GM12872 (cell line): Measurements from ENCODE around the gene THSD8.

Experiments
- TF ChIP-seq, protein P1 (sequence below): IDR thresholded peaks from 3 replicates; pipeline ENCODE4 v1.5.1; 2011; ENCODE audit warnings: low read depth, mild to moderate bottlenecking, low read length, moderate library complexity; ENCODE audit not compliant: insufficient read depth

The THSD8 gene

DNA sequence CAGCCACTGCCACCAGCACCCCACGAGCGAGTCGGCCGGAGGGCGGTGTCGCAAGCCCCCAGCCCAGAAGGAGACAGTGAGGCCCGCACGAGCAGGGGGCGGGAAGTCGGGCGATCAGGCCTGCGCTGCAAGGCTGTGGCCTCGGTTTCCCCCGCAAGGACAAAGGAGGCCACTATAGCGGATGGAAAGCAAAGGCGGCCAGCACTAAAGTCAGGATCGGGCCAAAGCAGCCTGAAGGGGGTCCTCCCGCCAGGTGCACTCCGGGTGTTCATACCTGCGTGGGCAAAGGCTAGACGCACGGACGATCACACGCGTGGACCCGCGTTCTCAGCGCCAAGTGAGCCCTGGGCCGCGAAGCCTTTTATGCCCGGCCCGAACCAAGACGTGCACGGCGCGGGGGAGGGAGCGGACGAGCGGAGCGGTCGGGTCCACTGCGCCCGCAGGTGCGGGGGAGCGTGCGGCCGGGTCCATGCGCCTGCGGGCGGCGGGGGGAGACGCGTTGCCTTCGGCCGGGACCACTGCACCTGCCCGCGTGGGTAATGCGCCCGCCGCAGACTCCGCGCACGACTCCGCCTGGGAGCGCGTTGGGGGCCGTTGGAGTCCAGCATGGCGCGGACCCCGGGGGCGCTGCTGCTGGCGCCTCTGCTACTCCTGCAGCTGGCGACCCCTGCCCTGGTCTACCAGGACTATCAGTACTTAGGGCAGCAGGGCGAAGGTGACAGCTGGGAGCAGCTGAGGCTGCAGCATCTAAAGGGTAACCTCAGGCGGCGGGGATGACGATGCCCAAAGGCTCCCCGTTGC, at the start of gene THSD8, which contains the start of gene PRDX2:
TSS of gene THSD8 (plus strand) at position 604 of the 801 bp plus-strand sequence. CDS start at position 607, 3 bp downstream.
TSS of gene PRDX2 (minus strand) at position 335 of the 801 bp plus-strand sequence. CDS start 539 bp downstream, outside the sequence.
- TF ChIP-seq, protein P1, sequence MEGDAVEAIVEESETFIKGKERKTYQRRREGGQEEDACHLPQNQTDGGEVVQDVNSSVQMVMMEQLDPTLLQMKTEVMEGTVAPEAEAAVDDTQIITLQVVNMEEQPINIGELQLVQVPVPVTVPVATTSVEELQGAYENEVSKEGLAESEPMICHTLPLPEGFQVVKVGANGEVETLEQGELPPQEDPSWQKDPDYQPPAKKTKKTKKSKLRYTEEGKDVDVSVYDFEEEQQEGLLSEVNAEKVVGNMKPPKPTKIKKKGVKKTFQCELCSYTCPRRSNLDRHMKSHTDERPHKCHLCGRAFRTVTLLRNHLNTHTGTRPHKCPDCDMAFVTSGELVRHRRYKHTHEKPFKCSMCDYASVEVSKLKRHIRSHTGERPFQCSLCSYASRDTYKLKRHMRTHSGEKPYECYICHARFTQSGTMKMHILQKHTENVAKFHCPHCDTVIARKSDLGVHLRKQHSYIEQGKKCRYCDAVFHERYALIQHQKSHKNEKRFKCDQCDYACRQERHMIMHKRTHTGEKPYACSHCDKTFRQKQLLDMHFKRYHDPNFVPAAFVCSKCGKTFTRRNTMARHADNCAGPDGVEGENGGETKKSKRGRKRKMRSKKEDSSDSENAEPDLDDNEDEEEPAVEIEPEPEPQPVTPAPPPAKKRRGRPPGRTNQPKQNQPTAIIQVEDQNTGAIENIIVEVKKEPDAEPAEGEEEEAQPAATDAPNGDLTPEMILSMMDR: no peak

DNA sequence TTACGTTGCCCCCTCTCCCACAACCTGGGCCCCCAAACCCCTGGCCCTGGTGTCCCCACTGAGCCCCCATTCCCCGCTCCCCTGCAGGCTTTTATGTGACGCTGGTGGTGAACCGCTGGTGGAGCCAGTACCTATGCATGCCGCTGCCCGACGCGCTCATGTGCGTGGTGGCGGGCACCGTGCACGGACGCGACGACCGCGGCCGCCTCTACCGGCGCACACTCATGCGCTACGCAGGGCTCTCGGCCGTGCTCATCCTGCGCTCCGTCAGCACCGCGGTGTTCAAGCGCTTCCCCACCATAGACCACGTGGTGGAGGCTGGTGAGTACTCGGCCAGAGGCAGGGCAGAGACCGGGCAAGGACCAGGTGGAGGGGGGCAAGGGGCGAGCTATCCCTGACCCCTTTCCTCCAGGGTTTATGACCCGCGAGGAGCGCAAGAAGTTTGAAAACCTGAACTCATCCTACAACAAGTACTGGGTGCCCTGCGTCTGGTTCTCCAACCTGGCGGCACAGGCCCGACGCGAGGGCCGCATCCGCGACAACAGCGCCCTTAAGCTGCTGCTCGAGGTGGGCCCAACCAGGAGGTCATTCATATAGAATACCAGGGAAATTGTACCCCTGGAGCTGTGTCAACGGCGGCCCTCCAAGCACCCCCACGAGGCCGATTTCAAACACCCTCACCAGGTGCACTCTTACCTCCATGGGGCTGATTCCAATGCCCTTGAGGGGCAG, 47.2 kb upstream of the THSD8 start:
- TF ChIP-seq, protein P1: no peak

DNA sequence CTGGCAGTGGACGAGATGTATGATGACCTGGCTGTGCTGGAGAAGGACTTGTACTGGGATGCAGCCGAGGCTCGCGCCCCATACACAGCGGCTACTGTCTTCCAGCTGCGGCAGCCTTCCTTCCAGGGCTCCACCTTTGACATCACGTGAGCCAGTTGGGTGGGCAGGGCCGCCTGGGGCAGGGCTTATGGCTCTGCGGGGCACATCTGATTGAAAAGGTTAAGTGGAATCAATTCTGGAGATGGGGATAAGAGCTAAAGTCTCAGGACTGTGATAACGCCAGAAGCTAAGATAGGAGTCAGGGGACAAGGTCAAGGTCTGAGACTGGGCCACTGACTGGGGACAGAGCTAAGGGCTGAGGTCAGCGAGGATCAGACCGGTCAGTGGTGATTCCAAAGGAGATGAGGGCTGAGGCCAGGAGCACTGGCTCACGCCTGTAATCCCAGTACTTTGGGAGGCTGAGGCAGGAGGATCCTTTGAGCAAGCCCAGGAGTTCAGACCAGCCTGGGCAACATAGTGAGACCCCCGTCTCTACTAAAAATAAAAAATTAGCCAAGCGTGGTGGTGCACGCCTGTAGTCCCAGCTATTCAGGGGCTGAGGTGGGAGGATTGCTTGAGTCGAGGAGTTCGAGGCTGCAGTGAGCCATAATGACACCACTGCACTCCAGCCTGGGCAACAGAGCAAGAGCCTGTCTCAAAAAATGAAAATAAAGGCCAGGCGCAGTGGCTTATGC, 45.6 kb upstream of the THSD8 start:
- TF ChIP-seq, protein P1: no peak

DNA sequence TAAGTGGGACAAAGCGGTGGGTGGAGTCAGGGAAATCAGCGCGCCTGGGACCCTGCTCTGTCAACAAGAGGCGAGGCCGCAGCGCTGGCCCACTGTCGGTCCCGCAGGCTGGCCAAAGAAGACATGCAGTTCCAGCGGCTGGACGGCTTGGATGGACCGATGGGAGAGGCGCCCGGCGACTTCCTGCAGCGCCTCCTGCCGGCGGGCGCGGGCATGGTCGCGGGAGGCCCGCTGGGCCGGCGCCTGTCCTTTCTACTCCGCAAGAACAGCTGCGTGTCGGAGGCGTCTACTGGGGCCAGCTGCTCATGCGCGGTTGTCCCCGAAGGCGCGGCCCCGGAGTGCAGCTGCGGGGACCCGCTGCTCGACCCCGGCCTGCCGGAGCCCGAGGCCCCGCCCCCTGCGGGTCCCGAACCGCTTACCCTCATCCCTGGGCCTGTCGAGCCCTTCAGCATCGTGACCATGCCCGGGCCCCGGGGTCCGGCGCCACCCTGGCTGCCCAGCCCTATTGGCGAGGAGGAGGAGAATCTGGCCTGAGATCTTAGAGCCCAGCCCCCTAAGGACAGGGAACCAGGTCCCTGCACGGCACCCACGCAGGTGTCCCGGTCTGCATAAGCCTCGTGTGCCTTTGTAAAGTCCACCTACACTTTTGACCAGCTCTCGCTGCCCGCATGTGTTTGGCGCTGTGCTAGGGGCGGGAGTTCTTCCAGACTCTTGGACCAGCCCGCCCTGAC, 44.2 kb upstream of the THSD8 start:
- TF ChIP-seq, protein P1: peak; percentile 97

DNA sequence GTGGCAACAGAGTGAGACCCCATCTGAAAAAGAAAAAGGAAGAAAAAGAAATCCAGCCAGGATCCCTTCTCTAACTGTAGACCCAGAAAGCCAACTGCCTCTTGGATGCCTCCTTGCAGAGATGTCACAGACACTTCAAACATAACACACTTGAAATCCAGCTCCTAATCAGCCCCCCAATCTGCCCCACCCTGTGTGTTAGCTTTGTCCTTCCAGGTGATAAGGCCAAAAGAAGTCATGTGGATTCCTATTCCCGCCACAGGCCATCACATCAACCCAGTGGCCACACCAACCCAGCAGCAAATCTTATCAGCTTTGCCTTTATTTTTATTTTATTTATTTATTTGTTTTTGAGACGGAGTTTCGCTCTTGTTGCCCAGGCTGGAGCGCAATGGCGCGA, 42.2 kb upstream of the THSD8 start:
- TF ChIP-seq, protein P1: 0 out of 3 replicates have a peak, but pooled peaks have one; percentile 3

DNA sequence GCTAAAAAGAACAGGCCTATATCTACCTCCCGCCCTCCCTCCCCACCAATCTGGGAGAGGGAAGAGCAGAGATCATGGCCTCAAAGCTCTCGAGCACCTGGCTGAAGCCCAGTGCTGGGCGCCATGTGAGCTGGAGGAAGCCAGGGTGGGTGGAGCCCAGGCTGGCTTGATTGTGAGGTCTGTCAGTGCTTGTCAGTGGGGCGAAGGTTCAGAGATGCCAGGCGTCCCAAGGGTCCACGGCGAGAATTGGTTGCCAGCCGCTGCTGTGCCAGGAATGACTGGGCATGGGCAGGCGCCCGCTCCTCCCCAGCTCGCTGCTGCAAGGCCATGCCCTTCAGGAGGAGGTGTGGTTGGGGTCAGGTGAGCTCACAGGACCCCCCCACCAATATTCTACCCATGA, 38.8 kb upstream of the THSD8 start:
- TF ChIP-seq, protein P1: no peak
